Hematopoietic multipotent progenitor cell treated with erythropoietin and hydrocortisone succinate and interleukin-3 and kit ligand, for 4 days (in vitro differentiated cells): ENCODE data around the gene PRPF38B.
A peak's percentile ranks its signal among the peaks of the same experiment; 100 is the strongest.
"Not testable (repeated sequence)": the region's sequence is repeated elsewhere in the genome, so short reads cannot be mapped to it uniquely, and the experiment has no call there.

ENCODE experiments used
- DNase-seq: peaks from one replicate; pipeline ENCODE4 v3.0.0-alpha.2; 2015

PRPF38B gene, protein sequence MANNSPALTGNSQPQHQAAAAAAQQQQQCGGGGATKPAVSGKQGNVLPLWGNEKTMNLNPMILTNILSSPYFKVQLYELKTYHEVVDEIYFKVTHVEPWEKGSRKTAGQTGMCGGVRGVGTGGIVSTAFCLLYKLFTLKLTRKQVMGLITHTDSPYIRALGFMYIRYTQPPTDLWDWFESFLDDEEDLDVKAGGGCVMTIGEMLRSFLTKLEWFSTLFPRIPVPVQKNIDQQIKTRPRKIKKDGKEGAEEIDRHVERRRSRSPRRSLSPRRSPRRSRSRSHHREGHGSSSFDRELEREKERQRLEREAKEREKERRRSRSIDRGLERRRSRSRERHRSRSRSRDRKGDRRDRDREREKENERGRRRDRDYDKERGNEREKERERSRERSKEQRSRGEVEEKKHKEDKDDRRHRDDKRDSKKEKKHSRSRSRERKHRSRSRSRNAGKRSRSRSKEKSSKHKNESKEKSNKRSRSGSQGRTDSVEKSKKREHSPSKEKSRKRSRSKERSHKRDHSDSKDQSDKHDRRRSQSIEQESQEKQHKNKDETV

GRCh38 chr1:108691942-108692723 lies at the start of gene PRPF38B:
PRPF38B (plus strand) TSS chr1:108692310; CDS start chr1:108692592, 282 bp downstream.
- peak; percentile 98 for DNase-seq

- DNase-seq = peak; percentile 88
Measured at GRCh38 chr1:108643492-108644335, 48.4 kb upstream of the PRPF38B start.

DNA sequence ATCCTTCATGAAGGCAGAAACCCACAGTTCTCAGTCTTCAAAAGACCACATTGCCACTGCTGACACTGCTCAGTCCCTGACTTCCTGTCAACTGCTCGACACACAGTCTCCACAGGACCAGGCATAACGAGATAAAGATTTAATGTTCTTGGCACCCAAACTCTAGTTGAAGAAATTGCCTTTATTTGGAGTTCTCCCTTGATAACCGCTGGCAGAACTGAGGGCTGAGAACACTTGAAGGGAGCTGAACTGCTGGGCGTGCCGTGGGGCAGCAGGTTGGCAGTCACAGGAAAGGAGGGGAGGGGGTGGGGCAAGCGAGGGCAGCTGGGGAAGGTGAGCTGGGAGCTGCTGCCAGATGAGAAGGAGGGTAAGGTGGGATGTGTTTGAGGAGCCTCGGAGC lies 47.1 kb upstream of the PRPF38B start:
- DNase-seq = peak; percentile 80

GRCh38 chr1:108645564-108646184 lies 46.4 kb upstream of the PRPF38B start:
- peak; percentile 64 for DNase-seq

DNA sequence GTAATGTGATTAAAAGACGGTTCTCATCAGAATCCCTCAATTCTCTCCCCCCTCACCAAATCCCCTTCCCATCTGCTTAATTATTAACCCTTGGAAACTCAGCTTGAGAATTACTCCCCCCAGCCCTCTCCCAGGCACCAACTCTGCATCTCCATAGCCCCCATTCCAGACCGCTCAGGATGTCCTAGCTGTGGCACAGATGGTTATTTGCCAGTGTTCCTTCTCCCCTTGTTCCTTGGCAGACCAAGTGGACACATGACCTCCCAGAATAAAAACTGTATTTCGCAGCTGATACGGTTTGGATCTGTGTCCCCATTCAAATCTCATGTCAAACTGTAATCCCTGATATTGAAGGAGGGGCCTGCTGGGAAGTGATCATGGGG lies 45.9 kb upstream of the PRPF38B start:
- no peak for DNase-seq

GRCh38 chr1:108646648-108647269 lies 45.4 kb upstream of the PRPF38B start:
- DNase-seq = peak; percentile 94

DNA sequence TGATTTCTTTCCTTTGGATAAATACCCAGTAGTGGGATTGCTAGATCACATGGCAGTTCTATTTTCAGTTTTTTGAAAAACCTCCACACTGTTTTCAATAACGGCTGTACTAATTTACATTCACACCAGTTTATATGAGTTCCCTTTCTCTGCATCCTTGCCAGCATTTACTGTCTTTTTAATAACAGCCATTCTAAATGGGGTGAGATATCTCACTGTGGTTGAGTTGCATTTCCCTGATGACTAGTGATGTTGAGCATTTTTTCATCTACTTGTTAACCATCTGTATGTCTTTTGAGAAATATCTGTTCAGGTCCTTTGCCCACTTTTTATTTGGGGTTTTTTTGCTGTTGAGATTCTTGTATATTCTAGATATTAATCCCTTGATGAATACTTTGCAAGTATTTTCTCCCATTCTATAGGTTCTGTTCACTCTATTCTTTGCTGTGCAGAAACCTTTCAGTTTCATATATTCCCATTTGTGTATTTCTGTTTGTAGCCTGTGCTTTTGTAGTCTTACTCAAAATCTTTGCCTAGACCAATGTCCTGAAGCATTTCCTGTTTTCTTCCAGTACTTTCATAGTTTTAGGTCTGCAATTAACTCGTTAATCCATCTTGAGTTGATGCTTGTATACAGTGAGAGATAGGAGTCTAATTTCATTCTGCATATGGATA lies 38.5 kb upstream of the PRPF38B start:
- DNase-seq = peak; percentile 29

DNA sequence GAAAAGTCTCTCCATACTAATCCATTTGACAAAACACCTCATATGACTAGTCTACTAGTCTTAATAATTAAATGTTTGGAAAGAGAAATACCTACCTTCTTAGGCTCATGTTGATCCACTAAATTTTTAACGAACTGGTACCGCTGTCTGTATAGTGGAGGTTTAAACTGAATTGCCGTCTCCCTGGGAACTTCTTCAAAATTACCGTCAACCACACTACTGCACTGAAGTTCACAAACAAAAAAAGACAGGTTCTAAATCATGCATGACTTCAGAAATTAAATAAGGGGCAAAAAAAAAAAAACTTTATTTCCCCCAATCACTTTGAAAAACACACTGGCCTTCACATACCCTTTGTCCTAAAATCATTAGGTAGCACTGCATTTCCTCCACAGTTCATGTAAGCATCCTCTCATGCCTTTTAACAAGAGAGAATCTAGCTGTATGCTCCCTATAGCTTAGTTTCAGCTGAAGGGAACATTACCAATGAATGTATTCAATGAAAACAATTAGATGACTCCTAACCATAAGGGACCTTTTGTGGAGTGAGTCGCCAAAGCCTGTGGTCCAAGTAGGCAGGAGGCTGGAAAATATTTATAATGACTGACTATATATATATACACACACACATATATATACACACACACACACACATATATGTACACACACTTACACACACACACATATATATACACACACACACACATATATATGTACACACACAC lies 34.6 kb upstream of the PRPF38B start:
- no peak for DNase-seq

DNA sequence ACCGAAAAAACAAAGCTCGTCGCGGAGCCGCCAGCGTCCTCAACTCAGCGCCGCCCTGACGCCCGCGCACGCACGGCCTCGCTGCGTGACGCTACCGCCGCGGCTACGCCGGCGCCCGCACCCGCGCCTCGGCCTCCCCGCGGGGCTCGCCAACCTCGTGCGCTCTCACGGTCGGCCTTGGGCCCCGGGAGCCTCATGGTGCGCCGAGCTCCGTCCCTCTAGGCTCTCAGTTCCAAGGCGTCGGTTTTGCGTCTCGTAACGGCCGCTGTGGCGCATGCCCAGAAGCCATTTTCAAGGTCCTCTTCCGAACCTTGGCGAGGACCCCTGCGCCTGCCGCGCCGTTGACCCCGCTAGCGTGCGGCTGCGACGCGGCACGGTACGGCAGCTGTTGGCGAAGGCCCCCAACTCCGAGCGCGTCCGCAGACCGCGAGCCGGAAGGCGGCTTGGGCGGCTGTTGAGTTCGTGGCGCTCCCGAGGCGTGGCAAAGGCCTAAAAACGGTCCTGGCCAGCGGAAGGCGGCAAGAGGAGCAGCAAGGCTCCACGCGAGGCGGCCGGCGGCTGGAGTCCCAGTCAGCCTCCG lies 31.0 kb upstream of the PRPF38B start, which contains the start of gene HENMT1:
TSS of gene HENMT1 (minus strand) at position 64 of the 580 bp plus-strand sequence. CDS start 1,209 bp downstream, outside the sequence.
- DNase-seq = peak; percentile 86

DNA sequence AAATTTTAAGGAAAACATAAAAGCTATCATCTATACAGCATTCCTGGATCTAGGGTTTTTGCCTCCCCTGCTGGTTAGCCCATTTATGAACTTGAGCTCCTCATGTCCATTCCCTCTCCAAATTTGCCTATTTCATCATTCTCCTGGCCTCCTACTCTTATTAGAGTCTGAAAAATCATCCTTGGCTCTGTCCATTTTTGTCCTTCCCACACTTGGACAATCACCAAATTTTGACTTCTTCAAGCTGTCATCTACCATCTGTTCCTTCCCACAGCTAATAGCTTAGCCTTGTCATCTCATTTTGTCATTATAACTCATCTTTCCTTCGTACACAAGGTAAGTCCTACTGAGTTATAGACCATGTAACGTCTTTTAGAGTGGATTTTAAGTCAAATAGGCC lies 29.0 kb upstream of the PRPF38B start:
- no peak for DNase-seq

GRCh38 chr1:108664481-108664880 lies 27.6 kb upstream of the PRPF38B start:
- peak; percentile 59 for DNase-seq

- DNase-seq = no peak
Measured at GRCh38 chr1:108665067-108665466, 27.0 kb upstream of the PRPF38B start.

DNA sequence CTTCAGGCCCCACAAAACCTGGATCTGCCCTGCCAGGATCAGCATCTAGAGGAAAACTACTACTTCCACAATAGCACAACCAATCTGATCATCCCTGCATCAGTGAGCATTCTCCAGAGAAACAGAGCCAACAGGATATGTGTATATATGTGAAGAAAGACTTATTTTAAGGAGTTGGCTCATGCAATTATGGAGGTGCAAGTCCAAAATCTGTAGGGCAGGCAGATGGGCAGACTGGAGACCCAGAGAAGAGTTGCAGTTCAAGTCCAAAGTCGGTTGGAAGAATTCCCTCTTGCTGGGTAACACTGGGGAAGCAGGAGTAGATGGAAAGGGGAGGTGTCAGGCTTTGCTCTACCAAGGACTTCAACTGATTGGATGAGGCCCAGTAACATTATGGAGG lies 26.3 kb upstream of the PRPF38B start:
- DNase-seq = no peak

DNA sequence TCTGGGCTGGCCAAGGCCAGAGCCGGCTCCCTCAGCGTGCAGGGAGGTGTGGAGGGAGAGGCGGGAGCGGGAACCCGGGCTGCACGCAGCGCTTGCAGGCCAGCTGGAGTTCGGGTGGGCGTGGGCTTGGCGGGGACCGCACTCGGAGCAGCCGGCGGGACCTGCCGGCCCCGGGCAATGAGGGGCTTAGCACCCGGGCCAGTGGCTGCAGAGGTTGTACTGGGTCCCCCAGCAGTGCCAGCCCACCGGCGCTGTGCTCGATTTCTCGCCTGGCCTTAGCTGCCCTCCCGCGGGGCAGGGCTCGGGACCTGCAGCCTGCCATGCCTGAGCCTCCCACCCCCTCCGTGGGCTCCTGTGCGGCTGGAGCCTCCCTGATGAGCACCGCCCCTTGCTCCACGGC lies 24.7 kb upstream of the PRPF38B start:
- DNase-seq = not testable (repeated sequence)

DNA sequence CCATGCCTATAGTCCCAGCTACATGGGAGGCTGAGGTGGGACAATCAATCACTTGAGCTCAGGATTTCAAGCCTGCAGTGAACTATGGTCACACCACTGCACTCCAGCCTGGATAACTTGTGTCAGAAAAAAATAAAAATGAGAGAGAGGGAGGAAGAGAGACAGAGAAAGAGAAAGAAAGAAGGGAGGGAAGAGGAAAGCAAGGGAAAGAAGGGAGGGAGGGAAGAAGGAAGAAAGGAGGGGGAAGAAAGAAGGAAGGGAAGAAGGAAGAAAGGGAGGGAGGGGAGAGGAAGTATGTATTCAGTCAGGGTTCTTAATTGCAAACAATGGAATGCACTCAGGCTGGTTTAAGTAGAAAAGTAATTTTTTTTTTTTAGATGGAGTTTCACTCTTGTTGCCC lies 23.3 kb upstream of the PRPF38B start:
- no peak for DNase-seq

DNA sequence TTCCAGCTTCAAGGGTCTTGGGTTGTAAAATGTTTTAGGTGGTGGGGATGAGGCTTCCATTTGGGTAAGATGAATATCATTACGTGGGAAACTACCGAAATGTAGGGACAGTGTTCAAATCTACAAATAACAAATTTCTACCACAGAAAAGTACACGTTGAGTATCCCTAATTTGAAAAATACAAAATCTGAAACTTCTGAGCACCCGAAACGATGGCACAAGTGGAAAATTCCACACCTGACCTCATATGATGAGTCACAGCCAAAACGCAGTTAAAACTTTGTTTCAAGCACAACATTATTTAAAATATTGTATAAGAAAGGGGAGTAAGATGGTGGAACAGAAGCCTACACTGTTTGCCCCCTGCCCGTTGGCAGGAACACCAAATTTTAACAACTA lies 22.4 kb upstream of the PRPF38B start:
- no peak for DNase-seq

- DNase-seq = no peak
Measured at GRCh38 chr1:108670131-108670773, 21.9 kb upstream of the PRPF38B start.

DNA sequence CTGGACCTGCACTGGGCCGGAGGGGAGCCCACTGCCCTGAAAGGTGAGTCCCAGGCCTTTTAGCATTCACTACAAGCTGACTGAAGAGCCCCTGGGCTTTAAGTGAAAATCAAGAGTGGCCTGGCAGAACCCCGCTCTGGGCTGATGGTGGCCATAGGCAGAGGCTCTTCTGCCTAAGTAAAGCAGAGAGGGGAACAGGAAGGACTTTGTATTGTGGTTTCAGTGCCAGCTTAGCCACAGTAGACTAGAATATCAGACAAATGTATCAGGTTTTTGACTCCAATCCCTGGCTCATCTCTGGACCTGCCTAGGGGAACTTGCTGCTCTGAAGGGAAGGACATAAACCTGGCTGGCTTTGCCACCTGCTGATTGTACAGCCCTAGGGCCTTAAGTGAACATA lies 21.0 kb upstream of the PRPF38B start:
- peak; percentile 51 for DNase-seq

DNA sequence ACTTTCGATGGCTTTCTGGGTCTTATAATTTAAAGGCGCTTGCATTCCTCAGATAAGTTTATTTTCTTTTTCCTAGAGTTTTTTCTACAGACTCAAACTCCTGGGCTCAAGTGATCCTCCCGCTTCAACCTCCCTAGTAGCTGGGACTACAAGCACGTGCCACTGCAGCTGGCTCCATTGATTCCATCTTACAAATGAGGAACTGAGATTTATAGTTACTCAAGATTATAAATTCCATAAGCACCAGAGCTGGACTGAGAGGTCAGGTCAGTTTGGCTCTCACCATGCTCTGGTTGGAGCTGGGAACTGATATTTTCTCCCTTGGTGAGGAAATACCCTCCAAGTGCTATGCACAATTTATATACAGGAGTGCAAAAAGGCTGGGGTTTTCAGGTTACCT lies 13.4 kb upstream of the PRPF38B start:
- DNase-seq = no peak
